Activated naive CD4-positive, alpha-beta T cell treated with anti-CD3 and anti-CD28 coated beads, Interleukin-2, amount 50 U/mL, for 24 hours (primary cell): ENCODE results near the gene GOSR2.

Source experiments
- H3K27ac Mint-ChIP-seq: one replicate; pipeline ENCODE4 v1.8.0; 2021; ENCODE audit warnings: mild to moderate bottlenecking, mixed read lengths
- H3K27me3 Mint-ChIP-seq: one replicate; pipeline ENCODE4 v1.8.0; 2021; ENCODE audit warnings: mixed read lengths
- H3K36me3 Mint-ChIP-seq: one replicate; pipeline ENCODE4 v1.8.0; 2021; ENCODE audit warnings: mixed read lengths
- H3K4me1 Mint-ChIP-seq: one replicate; pipeline ENCODE4 v1.8.0; 2021; ENCODE audit warnings: mixed read lengths
- H3K4me3 Mint-ChIP-seq: one replicate; pipeline ENCODE4 v1.8.0; 2021; ENCODE audit warnings: mild to moderate bottlenecking, mixed read lengths
- H3K9me3 Mint-ChIP-seq: one replicate; pipeline ENCODE4 v1.8.0; 2021; ENCODE audit warnings: mixed read lengths

Gene GOSR2

GRCh38 chr17:46887717-46888116 lies 35.2 kb upstream of the GOSR2 start:
- no peaks in the 10 kb centered on the region for H3K4me1 Mint-ChIP-seq
- no peaks in the 10 kb centered on the region for H3K36me3 Mint-ChIP-seq
- H3K27me3 Mint-ChIP-seq = no peaks in the 10 kb centered on the region
- H3K4me3 Mint-ChIP-seq = no peak overlapping the region
- no peak overlapping the region for H3K27ac Mint-ChIP-seq
- H3K9me3 Mint-ChIP-seq = no peaks in the 10 kb centered on the region

DNA sequence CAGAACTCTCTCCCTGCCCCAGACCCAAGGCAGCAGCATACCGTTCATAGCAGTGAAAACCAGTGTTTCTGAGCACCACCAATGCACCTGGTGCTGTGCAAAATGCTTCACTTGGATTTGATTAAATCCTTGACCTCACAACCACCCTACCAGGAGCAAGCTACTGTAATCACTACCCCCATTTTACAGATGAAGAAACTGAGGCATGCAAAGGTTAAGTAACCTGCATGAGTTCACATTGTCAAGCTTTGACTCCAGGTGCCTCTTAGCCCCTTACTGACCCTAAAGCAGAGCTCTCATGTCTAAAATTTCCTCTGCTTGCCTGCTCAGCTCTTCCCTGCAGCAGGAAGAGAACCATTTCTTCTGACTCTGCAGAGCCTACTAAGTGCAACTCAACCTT lies 34.2 kb upstream of the GOSR2 start:
- no peaks in the 10 kb centered on the region for H3K4me1 Mint-ChIP-seq
- no peaks in the 10 kb centered on the region for H3K36me3 Mint-ChIP-seq
- no peak overlapping the region for H3K27ac Mint-ChIP-seq
- no peaks in the 10 kb centered on the region for H3K9me3 Mint-ChIP-seq
- no peaks in the 10 kb centered on the region for H3K27me3 Mint-ChIP-seq
- no peak overlapping the region for H3K4me3 Mint-ChIP-seq

GRCh38 chr17:46889519-46889918 lies 33.4 kb upstream of the GOSR2 start:
- no peaks in the 10 kb centered on the region for H3K9me3 Mint-ChIP-seq
- no peaks in the 10 kb centered on the region for H3K4me1 Mint-ChIP-seq
- H3K27ac Mint-ChIP-seq = no peak overlapping the region
- no peaks in the 10 kb centered on the region for H3K27me3 Mint-ChIP-seq
- no peak overlapping the region for H3K4me3 Mint-ChIP-seq
- no peaks in the 10 kb centered on the region for H3K36me3 Mint-ChIP-seq

- Mint-ChIP-seq H3K4me1 (no peaks in the 10 kb centered on the region), H3K9me3 (no peaks in the 10 kb centered on the region), H3K27ac (no peak overlapping the region), H3K36me3 (no peaks in the 10 kb centered on the region), H3K27me3 (no peaks in the 10 kb centered on the region), H3K4me3 (no peak overlapping the region)
Measured at GRCh38 chr17:46889992-46890564, 32.9 kb upstream of the GOSR2 start.

- no peak overlapping the region for H3K27ac Mint-ChIP-seq
- H3K27me3 Mint-ChIP-seq = no peaks in the 10 kb centered on the region
- H3K4me1 Mint-ChIP-seq = no peaks in the 10 kb centered on the region
- H3K36me3 Mint-ChIP-seq = no peaks in the 10 kb centered on the region
- H3K4me3 Mint-ChIP-seq = no peak overlapping the region
- H3K9me3 Mint-ChIP-seq = no peaks in the 10 kb centered on the region
Measured at GRCh38 chr17:46890638-46891037, 32.3 kb upstream of the GOSR2 start.

DNA sequence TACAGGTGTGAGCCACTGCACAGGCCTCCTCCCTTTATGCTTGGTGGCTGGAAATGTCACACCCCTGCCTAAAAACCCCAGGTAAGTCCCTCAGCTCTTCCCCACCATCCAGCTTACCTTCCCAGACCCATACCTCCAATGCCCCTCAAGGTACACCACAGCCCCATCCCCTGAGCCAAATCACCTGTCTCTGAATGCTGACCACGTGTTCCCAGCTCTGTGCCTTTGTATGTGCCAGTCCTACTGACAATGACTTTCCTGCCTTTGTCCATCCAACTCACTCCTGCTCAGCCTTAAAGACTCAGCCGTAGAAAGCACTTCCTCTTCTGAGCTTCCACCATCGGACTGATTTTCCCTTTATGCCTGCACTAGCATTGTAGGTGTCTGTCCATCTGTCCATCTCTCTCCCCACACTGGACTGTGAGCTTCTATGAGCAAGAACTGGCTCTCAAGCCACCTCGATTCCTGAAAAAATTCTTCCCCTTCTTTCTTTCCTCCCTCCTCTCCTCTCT lies 30.7 kb upstream of the GOSR2 start:
- H3K27me3 Mint-ChIP-seq = no peaks in the 10 kb centered on the region

DNA sequence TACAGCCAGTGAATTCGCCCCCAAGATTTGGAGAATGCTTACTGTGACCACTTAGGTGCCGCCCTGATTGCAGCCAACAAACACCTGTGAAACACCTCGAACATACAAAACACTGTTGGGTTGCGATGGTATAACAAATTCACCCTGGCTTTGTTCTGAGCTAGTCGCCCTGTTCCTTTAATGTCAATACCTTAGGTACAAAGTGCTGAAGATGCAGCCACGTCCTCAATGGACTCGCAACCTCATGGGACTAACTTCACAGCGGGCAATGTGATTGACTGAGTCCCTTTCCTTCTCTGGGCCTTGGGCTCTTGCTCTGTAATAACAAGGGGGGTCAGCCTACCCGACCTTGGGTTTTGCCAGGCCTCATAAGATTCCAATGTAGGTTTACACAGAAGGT lies 28.9 kb upstream of the GOSR2 start:
- no peak overlapping the region for H3K4me3 Mint-ChIP-seq
- no peaks in the 10 kb centered on the region for H3K9me3 Mint-ChIP-seq
- peaks cover 2% of the 10 kb centered on the region for H3K27me3 Mint-ChIP-seq
- no peak overlapping the region for H3K27ac Mint-ChIP-seq
- no peaks in the 10 kb centered on the region for H3K36me3 Mint-ChIP-seq
- no peaks in the 10 kb centered on the region for H3K4me1 Mint-ChIP-seq

More for the DNA sequence above, 30.7 kb upstream of the GOSR2 start:
- Mint-ChIP-seq H3K9me3 (no peaks in the 10 kb centered on the region), H3K4me3 (no peak overlapping the region), H3K27ac (no peak overlapping the region), H3K4me1 (no peaks in the 10 kb centered on the region), H3K36me3 (no peaks in the 10 kb centered on the region)

- no peaks in the 10 kb centered on the region for H3K36me3 Mint-ChIP-seq
- no peak overlapping the region for H3K27ac Mint-ChIP-seq
- H3K4me3 Mint-ChIP-seq = no peak overlapping the region
- peaks cover 2% of the 10 kb centered on the region for H3K27me3 Mint-ChIP-seq
- H3K4me1 Mint-ChIP-seq = no peaks in the 10 kb centered on the region
- H3K9me3 Mint-ChIP-seq = no peaks in the 10 kb centered on the region
Measured at GRCh38 chr17:46894476-46895151, 28.3 kb upstream of the GOSR2 start.

- H3K4me1 Mint-ChIP-seq = no peaks in the 10 kb centered on the region
- H3K27ac Mint-ChIP-seq = no peak overlapping the region
- no peak overlapping the region for H3K4me3 Mint-ChIP-seq
- peaks cover 2% of the 10 kb centered on the region for H3K27me3 Mint-ChIP-seq
- no peaks in the 10 kb centered on the region for H3K36me3 Mint-ChIP-seq
- H3K9me3 Mint-ChIP-seq = no peaks in the 10 kb centered on the region
Measured at GRCh38 chr17:46895171-46895570, 27.8 kb upstream of the GOSR2 start.

DNA sequence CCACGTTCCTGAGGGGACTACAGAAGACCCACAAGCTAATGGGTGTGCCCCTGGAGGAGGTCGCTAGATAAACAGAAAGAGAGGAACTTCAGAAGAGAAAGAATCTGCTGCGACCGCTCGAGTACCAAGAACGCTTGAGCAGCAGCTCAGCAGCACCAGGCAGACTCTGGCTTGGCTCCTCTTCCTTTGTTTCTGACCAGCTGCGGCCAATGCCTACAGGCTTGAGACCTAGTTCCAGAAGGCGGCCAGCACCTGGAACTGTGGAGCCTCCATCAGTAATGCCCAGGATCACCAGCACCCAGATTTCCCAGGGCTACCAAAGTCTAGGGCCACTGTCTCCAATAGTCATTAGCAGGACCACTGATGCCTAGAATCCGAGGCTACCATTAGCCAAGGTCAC lies 26.0 kb upstream of the GOSR2 start:
- Mint-ChIP-seq H3K27me3 (peaks cover 2% of the 10 kb centered on the region), H3K27ac (no peak overlapping the region)

GRCh38 chr17:46898364-46898763 lies 24.6 kb upstream of the GOSR2 start:
- peaks cover 2% of the 10 kb centered on the region for H3K27me3 Mint-ChIP-seq

More for the DNA sequence above, 26.0 kb upstream of the GOSR2 start:
- H3K4me1 Mint-ChIP-seq = no peaks in the 10 kb centered on the region
- H3K9me3 Mint-ChIP-seq = no peaks in the 10 kb centered on the region
- no peaks in the 10 kb centered on the region for H3K36me3 Mint-ChIP-seq
- no peak overlapping the region for H3K4me3 Mint-ChIP-seq

DNA sequence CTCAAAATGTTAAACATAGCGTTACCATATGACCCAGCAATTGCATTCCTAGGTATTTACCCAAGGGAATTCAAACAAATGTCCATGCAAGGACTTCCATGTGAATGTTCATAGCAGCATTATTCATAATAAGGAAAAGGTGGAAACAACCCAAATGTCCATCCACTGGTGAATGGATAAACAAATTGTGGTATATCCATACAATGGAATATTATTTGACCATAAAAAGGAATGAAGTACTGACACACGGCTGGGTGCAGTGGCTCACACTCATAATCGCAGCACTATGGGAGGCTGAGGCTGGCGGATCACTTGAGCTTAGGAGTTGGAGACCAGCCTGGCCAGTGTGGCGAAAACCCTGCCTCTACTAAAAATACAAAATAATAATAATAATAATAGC lies 24.1 kb upstream of the GOSR2 start:
- no peaks in the 10 kb centered on the region for H3K9me3 Mint-ChIP-seq
- H3K4me3 Mint-ChIP-seq = no peak overlapping the region
- no peaks in the 10 kb centered on the region for H3K4me1 Mint-ChIP-seq
- no peaks in the 10 kb centered on the region for H3K36me3 Mint-ChIP-seq
- H3K27me3 Mint-ChIP-seq = peaks cover 2% of the 10 kb centered on the region
- no peak overlapping the region for H3K27ac Mint-ChIP-seq

More at GRCh38 chr17:46898364-46898763, 24.6 kb upstream of the GOSR2 start:
- Mint-ChIP-seq H3K27ac (no peak overlapping the region), H3K4me3 (no peak overlapping the region), H3K4me1 (no peaks in the 10 kb centered on the region), H3K36me3 (no peaks in the 10 kb centered on the region), H3K9me3 (no peaks in the 10 kb centered on the region)

DNA sequence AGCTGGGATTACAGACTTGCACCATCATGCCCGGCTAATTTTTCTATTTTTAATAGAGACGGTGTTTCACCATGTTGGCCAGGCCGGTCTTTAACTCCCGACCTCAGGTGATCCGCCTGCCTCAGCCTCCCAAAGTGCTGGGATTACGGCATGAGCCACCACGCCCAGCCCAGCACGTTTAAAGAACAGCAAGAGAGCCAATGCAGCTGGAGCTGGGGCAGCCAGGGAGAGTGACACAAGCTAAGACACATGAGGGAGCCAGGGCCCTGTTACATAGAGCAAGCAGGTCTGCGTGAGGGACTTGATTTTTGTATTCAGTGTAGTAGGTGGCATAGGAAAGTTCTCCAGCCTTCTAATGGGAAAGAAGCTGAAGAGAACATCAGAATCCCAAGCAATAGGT lies 21.7 kb upstream of the GOSR2 start:
- Mint-ChIP-seq H3K27ac (no peak overlapping the region), H3K4me1 (no peaks in the 10 kb centered on the region), H3K4me3 (no peak overlapping the region), H3K27me3 (peaks cover 2% of the 10 kb centered on the region), H3K36me3 (no peaks in the 10 kb centered on the region), H3K9me3 (no peaks in the 10 kb centered on the region)

- no peaks in the 10 kb centered on the region for H3K36me3 Mint-ChIP-seq
- no peaks in the 10 kb centered on the region for H3K4me1 Mint-ChIP-seq
- H3K4me3 Mint-ChIP-seq = no peak overlapping the region
- H3K9me3 Mint-ChIP-seq = no peaks in the 10 kb centered on the region
- peak overlapping the region; percentile 18 for H3K27ac Mint-ChIP-seq
- no peaks in the 10 kb centered on the region for H3K27me3 Mint-ChIP-seq
Measured at GRCh38 chr17:46903762-46904672, 18.9 kb upstream of the GOSR2 start.

- no peak overlapping the region for H3K27ac Mint-ChIP-seq
- H3K36me3 Mint-ChIP-seq = no peaks in the 10 kb centered on the region
- no peaks in the 10 kb centered on the region for H3K4me1 Mint-ChIP-seq
- H3K9me3 Mint-ChIP-seq = no peaks in the 10 kb centered on the region
- no peaks in the 10 kb centered on the region for H3K27me3 Mint-ChIP-seq
- no peak overlapping the region for H3K4me3 Mint-ChIP-seq
Measured at GRCh38 chr17:46908068-46908737, 14.8 kb upstream of the GOSR2 start.
